Left lobe of liver (tissue), 2 donors: ENCODE data around the gene OR10H3. TPM values are rescaled to one million over a fixed set of nuclear protein-coding genes. Genes with fewer than 3 reads are reported as not detected.
A peak's percentile ranks its signal among the peaks of the same experiment; 100 is the strongest.
"Not testable (repeated sequence)": the region's sequence is repeated elsewhere in the genome, so short reads cannot be mapped to it uniquely, and the experiment has no call there.

ENCODE experiments used
- ATAC-seq: fragments of 200-7000 bp; cut with Tn5 transposase; one replicate; pipeline ENCODE4 v1.9.1; 2020; ENCODE audit warnings: mild to moderate bottlenecking, moderate library complexity
- DNase-seq: peaks from one replicate; pipeline ENCODE4 v3.0.0-alpha.2; 2020; ENCODE audit warnings: low spot score
- total RNA-seq: library from RNA; stranded (reverse); gene quantifications from one replicate; pipeline ENCODE4 v1.2.1, GENCODE V29; 2021
- donor health status: DM: no; HTN: no; CAD: no; lungs with moderate emphysema.
- donor health status: DM: no; HTN: yes; CAD: no.

Gene OR10H3, protein sequence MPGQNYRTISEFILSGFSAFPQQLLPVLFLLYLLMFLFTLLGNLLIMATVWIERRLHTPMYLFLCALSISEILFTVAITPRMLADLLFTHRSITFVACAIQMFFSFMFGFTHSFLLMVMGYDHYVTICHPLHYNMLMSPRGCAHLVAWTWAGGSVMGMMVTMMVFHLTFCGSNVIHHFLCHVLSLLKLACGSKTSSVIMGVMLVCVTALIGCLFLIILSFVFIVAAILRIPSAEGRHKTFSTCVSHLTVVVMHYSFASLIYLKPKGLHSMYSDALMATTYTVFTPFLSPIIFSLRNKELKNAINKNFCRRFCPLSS
- not detected for total RNA-seq

DNA sequence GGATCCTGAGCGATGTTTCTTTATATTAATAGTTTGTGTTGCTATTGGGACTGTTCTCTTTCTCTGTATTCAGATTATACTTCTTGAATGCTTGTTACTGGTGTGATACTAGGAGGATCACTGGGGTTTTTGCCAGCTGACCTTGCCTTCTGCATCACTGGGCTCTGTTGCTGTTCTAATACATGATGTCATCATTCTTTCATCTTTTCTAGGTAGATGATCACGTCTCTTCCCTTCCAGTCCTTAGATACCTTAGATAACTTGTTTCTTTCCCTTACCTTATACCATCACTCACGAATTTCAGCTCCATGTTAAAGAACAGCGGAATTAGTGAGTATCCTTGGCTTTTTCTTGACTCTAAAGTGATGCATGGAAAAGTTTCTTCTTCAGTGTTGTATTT, at the start of gene OR10H3:
TSS of gene OR10H3 (plus strand) at position 264 of the 400 bp plus-strand sequence. CDS start 3,408 bp downstream, outside the sequence.
- no peak for ATAC-seq
- no peak for DNase-seq

DNA sequence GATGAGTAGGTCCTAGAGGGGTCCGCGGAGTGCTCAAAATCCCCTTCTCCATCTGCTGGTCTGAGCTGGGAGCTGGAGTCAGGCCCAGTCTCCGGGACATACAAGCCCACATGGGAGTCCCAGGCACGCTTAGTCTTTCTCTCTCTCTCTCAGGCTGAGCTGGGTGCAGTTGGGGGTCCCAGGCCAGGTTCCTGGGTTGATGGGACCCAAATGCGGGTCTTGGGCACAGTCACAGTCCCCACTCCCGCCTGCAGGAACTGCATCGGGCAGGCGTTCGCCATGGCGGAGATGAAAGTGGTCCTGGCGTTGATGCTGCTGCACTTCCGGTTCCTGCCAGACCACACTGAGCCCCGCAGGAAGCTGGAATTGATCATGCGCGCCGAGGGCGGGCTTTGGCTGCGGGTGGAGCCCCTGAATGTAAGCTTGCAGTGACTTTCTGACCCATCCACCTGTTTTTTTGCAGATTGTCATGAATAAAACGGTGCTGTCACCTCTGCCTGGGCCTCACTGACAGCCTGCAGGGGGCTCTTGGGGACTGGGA, 41.1 kb upstream of the OR10H3 start:
- DNase-seq (no peak), ATAC-seq (no peak)

DNA sequence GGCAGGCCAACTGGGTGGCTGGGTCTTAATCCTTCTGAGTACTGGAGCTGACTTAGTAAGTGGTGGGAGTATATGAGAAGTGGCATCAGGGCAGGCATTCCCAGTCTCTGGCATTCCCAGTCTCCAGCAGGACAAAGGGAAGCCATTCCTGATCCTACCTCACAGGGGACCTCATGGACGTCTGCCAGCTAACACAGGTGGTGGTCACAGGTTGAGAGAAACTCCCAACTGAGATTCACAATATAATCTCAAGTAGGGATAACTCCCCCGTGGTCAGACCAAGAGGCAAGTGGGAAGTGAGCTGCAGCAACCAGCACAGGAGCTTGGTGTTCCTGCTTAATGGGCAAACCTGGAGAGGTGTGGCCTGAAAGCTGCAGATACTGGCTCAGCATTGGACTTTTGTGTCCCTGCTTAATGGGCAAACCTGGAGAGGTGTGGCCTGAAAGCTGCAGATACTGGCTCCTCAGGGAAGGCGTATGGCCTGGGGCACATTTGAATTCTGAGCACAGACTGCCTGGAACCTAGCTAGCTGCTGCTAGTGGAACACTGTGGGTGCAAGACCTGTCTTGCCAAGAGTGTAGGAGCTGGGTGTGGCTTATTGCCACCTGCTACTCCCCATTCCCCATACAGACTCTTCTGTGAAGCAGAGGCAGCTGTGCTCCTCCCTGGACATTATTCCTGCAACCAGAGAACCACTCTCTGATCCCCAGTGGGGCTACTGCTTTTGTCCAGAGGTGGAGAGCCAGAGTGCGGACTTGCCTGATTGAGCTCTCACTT, 35.8 kb upstream of the OR10H3 start:
- no peak for DNase-seq
- peak; percentile 77 for ATAC-seq

DNA sequence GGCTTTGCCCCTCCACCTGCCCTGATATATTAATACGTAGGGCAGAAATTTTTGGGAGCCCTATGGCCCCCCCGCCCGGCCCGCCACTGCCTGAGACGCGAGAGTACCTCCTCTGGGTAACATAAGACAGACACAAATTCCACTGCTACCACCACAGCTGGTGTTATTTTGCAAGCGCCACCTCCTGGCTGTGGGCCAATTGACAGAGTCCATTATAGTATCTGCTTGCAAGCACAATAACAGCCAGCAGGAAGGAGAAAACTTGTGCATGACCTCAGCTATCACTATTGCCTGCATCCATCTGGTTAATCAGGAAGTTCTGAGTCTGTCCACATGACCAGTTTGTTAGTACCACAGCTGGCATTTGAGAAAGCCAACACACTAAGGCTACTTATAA, 35.3 kb upstream of the OR10H3 start:
- ATAC-seq: peak; percentile 77
- peak; percentile 83 for DNase-seq

DNA sequence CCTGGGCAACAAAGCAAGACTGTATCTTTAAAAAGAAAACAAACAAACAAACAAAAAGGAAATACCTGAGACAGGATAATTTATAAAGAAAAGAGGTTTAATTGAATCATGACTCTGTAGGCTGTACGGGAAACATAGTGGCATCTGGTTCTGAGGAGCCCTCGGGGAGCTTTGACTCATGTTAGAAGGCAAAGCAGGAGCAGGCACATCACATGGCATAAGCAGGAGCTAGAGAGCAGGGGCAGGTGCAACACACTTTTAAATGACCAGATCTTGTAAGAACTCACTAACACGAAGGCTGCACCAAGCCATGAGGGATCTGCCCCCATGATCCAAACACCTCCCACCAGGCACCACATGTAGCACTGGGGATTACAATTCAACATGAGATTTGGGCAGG, 23.1 kb upstream of the OR10H3 start:
- DNase-seq (no peak), ATAC-seq (no peak)

DNA sequence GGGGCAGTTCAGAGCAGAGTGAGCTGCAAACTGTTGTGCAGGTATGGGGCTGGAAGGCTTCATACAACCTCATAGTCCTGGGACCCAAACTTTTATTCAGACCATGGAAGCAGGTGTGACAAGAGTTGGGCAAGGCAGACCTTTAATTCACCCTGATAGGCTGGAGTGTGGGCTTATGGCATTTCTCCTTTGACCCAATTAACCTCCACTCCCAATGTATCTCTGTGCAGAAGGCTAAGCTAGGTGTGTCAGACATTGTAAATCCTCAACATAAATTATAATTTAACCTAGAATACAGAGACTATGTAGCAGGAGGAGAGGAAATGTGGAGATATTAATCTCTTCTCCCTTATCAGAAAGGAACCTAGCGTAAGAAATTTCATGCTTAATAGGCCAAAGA, 22.1 kb upstream of the OR10H3 start:
- ATAC-seq: no peak
- no peak for DNase-seq

DNA sequence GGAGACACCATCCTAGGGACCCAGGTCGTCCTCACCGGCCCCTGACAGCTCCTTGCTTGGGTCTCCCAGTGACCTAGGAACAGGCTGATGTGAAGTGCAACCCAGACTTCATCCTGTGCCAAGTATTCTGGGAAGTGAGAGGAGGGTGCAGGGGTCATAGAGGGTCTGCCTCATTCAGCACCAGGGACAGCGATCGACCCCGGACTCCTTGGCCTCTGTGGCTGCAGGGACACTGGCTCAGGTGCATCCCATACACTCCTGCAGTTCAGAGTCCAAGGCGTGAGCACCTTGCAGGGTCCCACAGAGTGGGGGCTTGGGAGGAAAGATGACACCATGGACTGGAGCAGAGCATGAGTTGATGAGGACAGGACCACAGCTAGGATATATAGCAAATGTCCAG, 20.0 kb upstream of the OR10H3 start:
- DNase-seq: no peak
- no peak for ATAC-seq

DNA sequence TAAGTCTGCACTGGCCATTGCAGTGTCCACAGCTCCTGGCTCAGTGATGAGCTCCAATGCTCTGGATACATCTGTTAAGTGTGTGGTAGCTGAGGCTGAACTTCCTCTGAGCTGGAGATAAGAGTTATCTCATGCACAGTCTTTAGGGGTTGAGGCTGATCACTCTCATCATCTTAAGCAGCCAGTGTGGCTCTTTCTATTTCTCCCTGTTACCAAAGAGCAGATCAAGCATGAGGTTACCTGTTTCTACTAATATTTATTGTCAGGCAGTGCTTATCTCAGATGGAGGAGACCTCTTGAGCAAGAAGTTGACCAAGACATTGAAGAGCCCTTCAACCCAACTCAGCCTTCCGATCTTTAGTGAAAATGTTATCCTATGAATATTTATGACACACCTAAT, 16.5 kb upstream of the OR10H3 start:
- no peak for ATAC-seq
- no peak for DNase-seq

DNA sequence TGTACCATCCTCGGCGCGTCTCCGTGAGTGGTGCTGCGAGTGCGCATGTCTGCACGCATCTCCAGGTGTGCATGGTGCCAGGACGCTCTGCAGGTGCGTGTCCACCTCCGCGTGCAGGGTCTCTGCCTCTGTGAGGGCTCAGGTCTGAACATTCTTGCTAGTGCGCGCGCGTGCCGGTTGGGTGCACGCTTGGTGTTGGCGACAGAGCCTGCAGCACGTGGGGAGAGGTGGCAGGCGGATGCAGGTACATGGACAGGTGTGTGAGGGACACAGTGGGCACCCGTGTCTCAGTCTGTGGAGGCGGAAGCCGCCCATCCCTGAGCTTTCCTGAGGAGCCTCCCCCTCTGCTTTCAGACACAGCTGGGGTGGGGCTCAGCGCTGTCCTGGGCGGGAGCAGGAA, 14.8 kb upstream of the OR10H3 start:
- no peak for DNase-seq
- no peak for ATAC-seq

DNA sequence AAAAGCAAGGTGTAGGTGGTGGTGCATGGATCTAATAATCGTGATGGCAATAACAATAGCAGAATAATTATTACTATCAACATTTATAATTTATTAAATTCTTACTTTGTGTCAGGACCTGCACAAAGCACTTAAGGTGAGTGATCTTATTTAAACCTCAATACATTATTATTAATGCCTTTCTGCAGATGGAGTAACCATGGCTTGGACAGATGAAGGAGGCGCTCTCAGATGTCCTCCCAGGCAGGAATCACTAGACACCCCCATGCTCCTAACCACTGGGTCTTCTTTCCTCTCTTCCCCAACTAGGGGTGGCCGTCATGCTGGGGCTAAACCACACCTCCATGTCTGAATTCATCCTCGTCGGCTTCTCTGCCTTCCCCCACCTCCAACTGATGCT, 10.1 kb upstream of the OR10H3 start, which contains the start of gene OR10H2:
TSS of gene OR10H2 (plus strand) at position 301 of the 400 bp plus-strand sequence. CDS start at position 321, 20 bp downstream.
- DNase-seq (no peak), ATAC-seq (no peak)

DNA sequence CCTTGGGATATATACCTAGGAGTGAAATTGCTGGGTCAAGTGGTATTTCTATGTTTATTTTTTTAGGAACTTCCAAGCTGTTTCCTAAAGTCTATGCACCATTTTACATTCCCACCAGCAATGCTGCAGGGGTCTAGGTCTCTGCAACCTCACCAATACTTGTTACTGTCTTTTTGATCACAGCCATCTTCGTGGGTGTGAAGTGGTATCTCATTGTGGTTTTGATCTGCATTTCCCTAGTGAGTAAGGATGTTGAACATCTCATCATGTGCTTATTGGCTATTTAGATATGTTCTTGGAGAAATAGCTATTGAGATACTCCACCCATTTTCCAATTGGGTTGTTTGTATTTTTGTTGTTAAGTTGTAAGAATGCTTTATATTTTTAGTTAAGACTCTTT, 7.2 kb upstream of the OR10H3 start:
- DNase-seq: no peak
- ATAC-seq: no peak

DNA sequence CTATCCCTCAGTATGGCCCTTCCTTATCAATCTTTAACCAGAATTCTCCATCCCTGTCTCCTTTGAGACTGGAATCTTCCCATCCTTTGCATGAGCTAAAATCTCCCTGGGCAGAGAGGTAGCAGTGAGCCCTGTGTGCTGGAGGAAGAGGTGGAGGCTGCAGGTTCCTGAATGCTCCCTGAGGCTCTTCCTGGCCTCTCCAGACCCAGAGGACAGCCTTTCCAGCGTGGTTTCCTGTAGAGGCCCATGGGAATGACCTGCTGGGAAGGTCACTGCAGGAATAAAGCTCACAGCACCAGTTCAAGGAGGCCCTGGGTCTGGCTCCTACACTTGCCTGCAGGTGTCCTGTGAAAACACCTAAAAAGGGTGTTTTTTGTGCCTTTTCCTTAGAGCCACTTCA, 5.4 kb upstream of the OR10H3 start:
- ATAC-seq (no peak), DNase-seq (no peak)

DNA sequence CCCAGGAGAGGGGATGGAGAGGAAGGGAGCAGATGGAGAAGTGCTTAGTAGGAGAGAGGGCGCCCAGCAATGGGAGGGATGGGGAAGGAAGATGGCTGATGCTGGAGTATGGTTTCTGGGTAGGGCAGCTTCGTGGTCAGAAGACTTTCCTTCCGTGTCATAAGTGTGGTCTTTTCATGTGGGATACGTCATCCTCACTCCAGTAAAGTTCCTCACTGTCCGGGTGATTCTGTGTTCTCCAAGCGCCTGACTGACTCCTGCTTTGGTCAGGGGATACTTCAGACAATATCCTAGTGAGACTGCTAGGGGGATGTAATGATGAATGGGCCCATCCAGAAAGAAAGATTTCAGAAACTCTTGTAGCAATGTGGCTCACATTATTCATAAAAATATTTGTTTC, 3.9 kb upstream of the OR10H3 start:
- no peak for ATAC-seq
- no peak for DNase-seq

DNA sequence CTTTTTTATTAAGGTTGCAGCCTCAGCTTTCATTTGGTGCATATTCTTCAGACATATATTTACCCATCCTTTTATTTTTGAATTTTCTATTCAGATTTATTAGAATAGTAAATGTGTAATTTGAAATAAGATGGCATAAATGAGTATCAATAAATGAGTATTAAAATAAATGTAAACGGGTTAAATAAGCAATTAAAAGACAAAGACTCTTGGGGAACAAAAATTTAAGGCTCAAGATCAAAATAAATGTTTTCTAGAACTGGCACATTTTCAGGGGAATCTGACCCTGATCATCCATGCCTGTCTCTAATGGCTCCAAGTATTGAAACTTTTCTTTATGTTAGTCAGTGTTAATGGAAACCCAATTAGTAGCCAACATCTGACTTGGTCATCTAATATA, 3.0 kb downstream of the OR10H3 start:
- ATAC-seq: no peak

DNA sequence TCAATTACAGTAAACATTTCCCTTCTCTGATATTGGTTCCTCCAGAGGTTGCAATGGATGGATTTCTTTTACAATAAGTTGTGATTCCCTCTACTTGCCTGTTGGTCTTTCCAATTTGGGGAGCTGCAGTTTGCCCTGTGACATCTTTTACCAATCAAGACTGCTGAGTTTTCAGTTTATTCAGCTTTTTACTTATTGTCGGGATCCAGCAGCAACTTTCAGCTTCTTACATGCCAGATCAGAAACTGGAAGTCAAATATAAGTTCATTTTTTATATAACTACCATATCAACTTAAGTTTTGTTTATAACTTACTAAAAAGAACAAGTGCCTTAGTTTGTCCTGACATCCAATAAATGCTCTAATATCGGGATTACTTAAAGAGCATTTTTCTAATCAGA, 10.5 kb downstream of the OR10H3 start:
- DNase-seq (no peak), ATAC-seq (no peak)

More for the DNA sequence above, 3.0 kb downstream of the OR10H3 start:
- no peak for DNase-seq

DNA sequence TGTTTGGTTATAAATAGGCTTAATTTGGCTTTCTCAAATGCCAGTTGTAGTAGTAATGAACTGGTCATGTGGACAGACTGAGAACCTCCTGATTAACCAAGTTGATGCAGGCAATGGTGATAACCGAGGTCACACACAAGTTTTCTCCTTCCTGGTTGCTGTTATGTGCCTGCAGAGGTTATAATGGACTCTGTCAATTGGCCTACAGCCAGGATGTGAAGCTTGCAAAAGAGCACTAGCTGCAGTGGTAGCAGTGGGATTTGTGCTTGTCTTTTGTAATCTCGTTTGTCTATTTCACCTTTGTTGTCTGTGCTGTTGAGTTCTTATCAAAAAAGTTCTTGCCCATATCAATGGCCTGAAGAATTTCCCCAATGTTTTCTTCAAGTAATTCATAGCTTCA, 20.6 kb downstream of the OR10H3 start:
- DNase-seq (peak; percentile 58), ATAC-seq (peak; percentile 76)

DNA sequence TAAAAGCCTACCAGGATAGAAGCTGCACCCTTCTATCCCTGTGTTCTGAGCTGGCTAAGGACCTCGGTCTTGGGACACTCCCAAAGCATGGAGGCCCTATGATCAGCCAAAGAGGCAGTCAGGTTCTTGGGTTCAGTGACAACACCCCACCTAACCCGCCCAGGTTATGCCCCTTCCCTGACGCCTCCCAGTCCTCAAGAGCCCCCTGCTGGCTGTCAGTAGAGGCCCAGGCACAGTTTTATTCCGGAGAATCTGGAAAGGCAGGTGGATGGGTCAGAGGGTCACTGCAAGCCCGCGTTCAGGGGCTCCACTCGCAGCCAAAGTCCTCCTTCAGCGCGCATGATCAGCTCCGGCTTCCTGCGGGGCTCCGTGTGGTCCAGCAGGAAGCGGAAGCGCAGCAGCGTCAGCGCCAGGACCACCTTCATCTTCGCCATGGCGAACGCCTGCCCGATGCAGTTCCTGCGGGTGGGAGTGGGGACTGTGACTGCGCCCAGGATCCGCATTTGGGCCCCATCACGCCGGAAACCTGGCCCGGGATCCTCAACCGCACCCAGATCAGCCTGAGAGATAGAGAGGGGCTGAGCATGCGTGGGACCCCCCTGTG, 22.3 kb downstream of the OR10H3 start:
- ATAC-seq (peak; percentile 72), DNase-seq (peak; percentile 46)

DNA sequence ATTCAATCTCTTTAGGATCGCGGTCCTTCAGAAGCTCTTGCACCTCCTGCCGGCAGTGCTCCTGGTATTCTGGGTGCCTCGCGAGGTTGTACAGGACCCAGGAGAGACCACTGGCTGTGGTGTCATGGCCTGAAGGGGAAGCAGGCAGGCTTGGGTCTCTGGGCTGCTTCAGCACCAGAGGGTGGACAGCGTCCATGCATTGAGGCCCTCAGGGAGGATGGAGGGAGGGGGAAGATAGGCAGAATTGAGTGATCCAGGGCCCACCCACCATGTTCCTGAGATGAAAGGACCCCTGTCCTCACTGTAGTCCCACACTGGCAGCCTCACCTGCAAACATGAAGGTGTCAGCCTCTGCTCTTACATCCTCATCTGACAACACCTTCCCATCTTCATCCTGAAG, 31.8 kb downstream of the OR10H3 start:
- no peak for DNase-seq

DNA sequence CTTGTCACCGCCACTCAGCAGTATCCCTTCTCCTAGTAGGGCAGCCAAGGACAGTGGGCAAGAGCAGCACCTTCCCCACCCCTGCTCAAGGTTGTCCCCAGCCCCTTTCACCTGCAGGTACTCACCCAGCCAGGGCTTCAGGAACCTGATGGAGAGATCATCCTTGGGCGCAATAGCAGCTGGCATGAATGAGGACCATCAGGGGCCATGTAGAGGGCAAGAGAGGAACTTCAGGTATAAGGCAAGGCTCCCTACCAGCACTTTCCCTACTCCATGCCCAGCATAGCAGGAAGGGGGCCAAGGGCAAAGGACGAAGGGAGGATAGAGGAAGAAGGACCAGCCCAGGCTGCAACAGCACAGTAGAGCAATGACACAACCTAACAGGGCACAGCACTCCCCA, 36.4 kb downstream of the OR10H3 start:
- DNase-seq, ATAC-seq: not testable (repeated sequence)

More for the DNA sequence above, 31.8 kb downstream of the OR10H3 start:
- ATAC-seq: no peak

DNA sequence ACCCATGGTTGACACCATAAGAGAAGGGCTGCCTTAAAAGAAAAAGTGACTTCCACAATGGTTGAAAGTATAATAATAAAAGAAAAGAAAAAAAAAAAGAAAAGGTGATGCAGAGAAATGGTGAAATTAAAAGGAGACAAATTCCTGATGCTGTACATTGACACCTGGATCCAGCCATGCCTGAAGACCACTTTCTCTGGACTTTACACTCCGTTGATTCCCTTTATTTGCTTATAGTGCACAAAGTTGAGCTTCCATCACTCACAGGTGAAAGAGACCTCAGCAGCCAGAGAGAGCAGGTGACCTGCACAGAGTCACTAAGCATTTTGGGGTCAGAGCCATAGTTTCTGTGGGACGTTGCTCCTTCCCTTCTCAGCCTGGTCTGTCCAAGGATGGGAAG, 37.5 kb downstream of the OR10H3 start:
- no peak for ATAC-seq
- DNase-seq: no peak

DNA sequence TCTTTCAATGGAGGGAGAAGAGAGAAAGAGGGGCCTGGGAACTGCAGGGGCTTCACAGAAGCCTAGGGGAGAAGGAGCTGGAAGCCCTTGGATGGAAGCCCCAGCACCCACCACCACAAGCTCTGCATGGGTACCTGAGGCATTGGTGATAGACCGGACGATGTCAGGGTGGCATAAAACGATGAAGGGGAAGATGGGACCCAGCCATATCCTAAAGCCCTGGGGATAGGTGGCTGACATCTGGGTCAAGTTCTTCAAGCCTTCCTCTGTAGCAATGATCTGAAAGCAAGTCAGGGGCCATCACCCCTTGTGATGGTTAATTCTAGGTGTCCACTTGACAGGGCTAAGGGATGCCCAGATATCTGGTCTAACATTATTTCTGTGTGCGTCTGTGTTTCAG, 38.5 kb downstream of the OR10H3 start:
- ATAC-seq: no peak
- no peak for DNase-seq
